SU-DHL-6 (cell line): ENCODE results near the gene RPS6KA2.

Source experiments
- EZH2phosphoT487 ChIP-seq: fragments of 200-600 bp; sonication (generic), shearing (Covaris generic); conservative IDR thresholded peaks from 2 replicates; pipeline ENCODE4 v1.6.1; 2018; ENCODE audit warnings: mild to moderate bottlenecking, antibody characterized with exemption, low read length, moderate library complexity, mixed read lengths
- TF ChIP-seq, protein P1 (sequence below): fragments of 200-600 bp; sonication (generic); IDR thresholded peaks from one replicate; pipeline ENCODE4 v1.5.1; 2017; ENCODE audit warnings: antibody characterized with exemption, mild to moderate bottlenecking, low read length, moderate library complexity; ENCODE audit not compliant: insufficient read depth, poor library complexity, severe bottlenecking

DNA sequence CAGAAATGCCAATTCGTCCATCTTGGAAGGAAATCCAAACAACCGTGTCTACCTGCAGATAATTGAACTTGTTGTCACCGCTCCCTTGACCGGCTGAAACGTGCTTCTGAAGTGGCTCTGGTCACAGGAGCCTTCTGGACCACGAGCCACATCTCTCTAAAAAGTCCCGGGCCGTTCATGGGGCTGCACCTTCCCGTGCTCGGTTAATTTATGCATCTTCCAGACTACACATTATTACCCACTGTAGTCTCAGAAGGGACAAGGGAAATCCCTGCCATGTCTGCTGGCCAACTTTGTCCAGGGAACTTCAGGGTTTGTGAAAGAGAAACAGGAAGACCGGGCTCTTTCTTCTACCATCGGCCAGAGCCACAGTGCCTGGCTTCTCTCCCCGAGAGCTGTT is 180.9 kb downstream of the RPS6KA2 start:
- TF ChIP-seq, protein P1, sequence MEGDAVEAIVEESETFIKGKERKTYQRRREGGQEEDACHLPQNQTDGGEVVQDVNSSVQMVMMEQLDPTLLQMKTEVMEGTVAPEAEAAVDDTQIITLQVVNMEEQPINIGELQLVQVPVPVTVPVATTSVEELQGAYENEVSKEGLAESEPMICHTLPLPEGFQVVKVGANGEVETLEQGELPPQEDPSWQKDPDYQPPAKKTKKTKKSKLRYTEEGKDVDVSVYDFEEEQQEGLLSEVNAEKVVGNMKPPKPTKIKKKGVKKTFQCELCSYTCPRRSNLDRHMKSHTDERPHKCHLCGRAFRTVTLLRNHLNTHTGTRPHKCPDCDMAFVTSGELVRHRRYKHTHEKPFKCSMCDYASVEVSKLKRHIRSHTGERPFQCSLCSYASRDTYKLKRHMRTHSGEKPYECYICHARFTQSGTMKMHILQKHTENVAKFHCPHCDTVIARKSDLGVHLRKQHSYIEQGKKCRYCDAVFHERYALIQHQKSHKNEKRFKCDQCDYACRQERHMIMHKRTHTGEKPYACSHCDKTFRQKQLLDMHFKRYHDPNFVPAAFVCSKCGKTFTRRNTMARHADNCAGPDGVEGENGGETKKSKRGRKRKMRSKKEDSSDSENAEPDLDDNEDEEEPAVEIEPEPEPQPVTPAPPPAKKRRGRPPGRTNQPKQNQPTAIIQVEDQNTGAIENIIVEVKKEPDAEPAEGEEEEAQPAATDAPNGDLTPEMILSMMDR, result no peak
- no peak for TF ChIP-seq EZH2phosphoT487
